Prostate gland (tissue), 2 donors: ENCODE data around the gene LPCAT3. TPM values are rescaled to one million over a fixed set of nuclear protein-coding genes. Genes with fewer than 3 reads are reported as not detected.

Experiments
- DNase-seq: peaks from one replicate; pipeline ENCODE4 v3.0.0-alpha.2; 2019; ENCODE audit warnings: low spot score
- H3K27ac ChIP-seq, 2 donors: fragments of 200-600 bp; sonication (generic); 2 replicates each; pipeline ENCODE4 v1.5.1; 2017 to 2019
- H3K27me3 ChIP-seq: fragments of 200-600 bp; sonication (generic); replicated peaks from 2 replicates; pipeline ENCODE4 v1.5.1; 2019; ENCODE audit not compliant: insufficient read depth
- H3K36me3 ChIP-seq, 2 donors: fragments of 200-600 bp; sonication (generic); 1 replicate in 1 of 2; 2 replicates in 1 of 2; pipeline versions ENCODE4 v1.5.1 to v1.8.1; 2017 to 2019
- H3K4me1 ChIP-seq: fragments of 200-600 bp; sonication (generic); replicated peaks from 2 replicates; pipeline ENCODE4 v1.5.1; 2019
- H3K4me3 ChIP-seq, 2 donors: fragments of 200-600 bp; sonication (generic); 2 replicates each; pipeline ENCODE4 v1.5.1; 2017 to 2019
- H3K9me3 ChIP-seq: fragments of 200-600 bp; sonication (generic); 2 replicates; pipeline ENCODE4 v1.5.1; 2017
- CTCF ChIP-seq, 4 experiments: fragments of 200-600 bp in 2 of 4; fragments of 450-650 bp in 2 of 4; sonication (generic) in 2 of 4; IDR thresholded peaks; 1 replicate in 3 of 4; 2 replicates in 1 of 4; pipeline ENCODE4 v1.5.1; 2016 to 2019; ENCODE audit warnings: antibody characterized with exemption in 4 of 4, mild to moderate bottlenecking in 2 of 4, moderate library complexity in 2 of 4
- POLR2A ChIP-seq: fragments of 450-650 bp; IDR thresholded peaks from one replicate; pipeline ENCODE4 v1.6.1; 2016; ENCODE audit warnings: antibody characterized with exemption, mild to moderate bottlenecking
- POLR2AphosphoS5 ChIP-seq: sonication (generic); formaldehyde crosslinking; IDR thresholded peaks from one replicate; pipeline ENCODE4 v1.6.1; 2017; ENCODE audit warnings: antibody characterized with exemption
- WGBS: methylation state at CpG from one replicate; pipeline ENCODE4 v1.1.5; 2018; 5-methylcytosine and 5-hydroxymethylcytosine counted together
- intact Hi-C: fragments of 100-400 bp; cut with DNase I; formaldehyde crosslinking; loops from one replicate; pipeline ENCODE4 v1.14.2; 2022
- total RNA-seq, 2 donors: library from RNA; depleted of rRNA; stranded (reverse); fragments of >200 nt; gene quantifications; one replicate each; pipeline ENCODE4 v1.1.0, GENCODE V29; 2016

Gene LPCAT3
- total RNA-seq, 2 donors from 2014 or later = 59.9 to 86.9 TPM

GRCh38 chr12:7047306-7047705 lies 29.0 kb upstream of the LPCAT3 start:
- no peak for DNase-seq
- 62% methylated on average over 5 of the region's 5 CpGs for WGBS
- TF ChIP-seq POLR2A (no peak), POLR2AphosphoS5 (no peak), CTCF (IDR thresholded peaks at IDR 0.05) (no peak)
- no peaks in the 10 kb centered on the region for H3K27me3 ChIP-seq
- no peaks in the 10 kb centered on the region for H3K4me1 ChIP-seq
- no peaks in the 10 kb centered on the region for H3K9me3 ChIP-seq
- no peaks in the 10 kb centered on the region for H3K36me3 ChIP-seq
- H3K27ac ChIP-seq = no peak overlapping the region
- H3K4me3 ChIP-seq = no peak overlapping the region
- intact Hi-C loops = no loop called here

- intact Hi-C loops = no loop called here
- H3K9me3 ChIP-seq = no peaks in the 10 kb centered on the region
- no peaks in the 10 kb centered on the region for H3K27me3 ChIP-seq
- no peak overlapping the region for H3K27ac ChIP-seq
- TF ChIP-seq POLR2AphosphoS5 (no peak), CTCF (IDR thresholded peaks at IDR 0.05) (no peak), POLR2A (no peak)
- H3K36me3 ChIP-seq = no peaks in the 10 kb centered on the region
- H3K4me3 ChIP-seq = no peak overlapping the region
- H3K4me1 ChIP-seq = no peaks in the 10 kb centered on the region
- no peak for DNase-seq
- WGBS = 80% methylated on average over 5 of the region's 5 CpGs
These were observed 28.3 kb upstream of the LPCAT3 start for GRCh38 chr12:7046383-7047105.

- DNase-seq = no peak
- H3K4me1 ChIP-seq = no peaks in the 10 kb centered on the region
- no peaks in the 10 kb centered on the region for H3K9me3 ChIP-seq
- intact Hi-C loops = no loop called here
- no peaks in the 10 kb centered on the region for H3K36me3 ChIP-seq
- TF ChIP-seq CTCF (IDR thresholded peaks at IDR 0.05) (no peak), POLR2AphosphoS5 (no peak), POLR2A (no peak)
- H3K27ac ChIP-seq = no peak overlapping the region
- 92% methylated on average over 9 of the region's 9 CpGs for WGBS
- no peaks in the 10 kb centered on the region for H3K27me3 ChIP-seq
- no peak overlapping the region for H3K4me3 ChIP-seq
These were observed 27.6 kb upstream of the LPCAT3 start for GRCh38 chr12:7045913-7046312.

- Histone ChIP-seq H3K36me3 (no peaks in the 10 kb centered on the region), H3K4me3 (no peak overlapping the region), H3K27ac (no peak overlapping the region), H3K27me3 (no peaks in the 10 kb centered on the region), H3K9me3 (no peaks in the 10 kb centered on the region), H3K4me1 (no peaks in the 10 kb centered on the region)
- 61% methylated on average over 6 of the region's 6 CpGs for WGBS
- TF ChIP-seq CTCF (IDR thresholded peaks at IDR 0.05) (peak in 3 of 4 experiments; percentile 42 to 72 (median 64)), POLR2A (no peak), POLR2AphosphoS5 (peak; percentile 31)
- intact Hi-C loops = no loop called here
- DNase-seq = no peak
These were observed 24.6 kb upstream of the LPCAT3 start for GRCh38 chr12:7042842-7043241.

GRCh38 chr12:7039403-7039802 lies 21.1 kb upstream of the LPCAT3 start:
- intact Hi-C loops = no loop called here
- DNase-seq = no peak
- no peaks in the 10 kb centered on the region for H3K27me3 ChIP-seq

More at GRCh38 chr12:7039403-7039802, 21.1 kb upstream of the LPCAT3 start:
- Histone ChIP-seq H3K36me3 (no peaks in the 10 kb centered on the region), H3K9me3 (no peaks in the 10 kb centered on the region), H3K4me3 (no peak overlapping the region), H3K27ac (no peak overlapping the region), H3K4me1 (no peaks in the 10 kb centered on the region)
- TF ChIP-seq CTCF (IDR thresholded peaks at IDR 0.05) (no peak), POLR2A (no peak), POLR2AphosphoS5 (no peak)
- 27% methylated on average over 9 of the region's 10 CpGs for WGBS
